ENCODE results near the gene PCYT2.

GRCh38 chr17:81925860-81926450 lies 14.8 kb upstream of the PCYT2 start:
- no peak for TF ChIP-seq CTCF (IDR thresholded peaks at IDR 0.05; ENCODE audit: low read length)
- no peak for TF ChIP-seq EZH2 (IDR thresholded peaks at IDR 0.05; ENCODE audit: borderline replicate concordance, low read length)

Measured in OCI-LY1 (cell line).